ENCODE results near the gene FNBP1.
A peak's percentile ranks its signal among the peaks of the same experiment; 100 is the strongest.
"Not testable (repeated sequence)": the region's sequence is repeated elsewhere in the genome, so short reads cannot be mapped to it uniquely, and the experiment has no call there.

FNBP1 gene

GRCh38 chr9:129989740-129990139 is 53.2 kb downstream of the FNBP1 start:
- no peak for DNase-seq

- no peak for DNase-seq
These were observed 53.7 kb downstream of the FNBP1 start for GRCh38 chr9:129989362-129989708.

GRCh38 chr9:129988607-129989361 is 54.2 kb downstream of the FNBP1 start:
- DNase-seq, result peak; percentile 33

GRCh38 chr9:129987941-129988340 is 55.0 kb downstream of the FNBP1 start:
- DNase-seq, result no peak

GRCh38 chr9:129987047-129987446 is 55.9 kb downstream of the FNBP1 start:
- no peak for DNase-seq

- DNase-seq, result not testable (repeated sequence)
These were observed 58.4 kb downstream of the FNBP1 start for GRCh38 chr9:129984589-129984988.

GRCh38 chr9:129983891-129984290 is 59.1 kb downstream of the FNBP1 start:
- no peak for DNase-seq

- no peak for DNase-seq
These were observed 61.6 kb downstream of the FNBP1 start for GRCh38 chr9:129981180-129981907.

- DNase-seq, result not testable (repeated sequence)
These were observed 62.8 kb downstream of the FNBP1 start for GRCh38 chr9:129980224-129980623.

- no peak for DNase-seq
These were observed 63.8 kb downstream of the FNBP1 start for GRCh38 chr9:129979071-129979745.

- DNase-seq, result no peak
These were observed 70.2 kb downstream of the FNBP1 start for GRCh38 chr9:129972816-129973215.

GRCh38 chr9:129968690-129969485 is 74.1 kb downstream of the FNBP1 start:
- DNase-seq, result no peak

GRCh38 chr9:129964901-129965734 is 77.9 kb downstream of the FNBP1 start:
- DNase-seq, result no peak

GRCh38 chr9:129962889-129963703 is 79.9 kb downstream of the FNBP1 start:
- DNase-seq, result peak; percentile 89

- no peak for DNase-seq
These were observed 80.5 kb downstream of the FNBP1 start for GRCh38 chr9:129962451-129962864.

GRCh38 chr9:129958796-129959195 is 84.2 kb downstream of the FNBP1 start:
- DNase-seq, result no peak

GRCh38 chr9:129954868-129955550 is 88.0 kb downstream of the FNBP1 start:
- no peak for DNase-seq

GRCh38 chr9:129953736-129954135 is 89.3 kb downstream of the FNBP1 start:
- no peak for DNase-seq

GRCh38 chr9:129952337-129952736 is 90.7 kb downstream of the FNBP1 start:
- DNase-seq, result no peak

GRCh38 chr9:129949821-129950220 is 93.2 kb downstream of the FNBP1 start:
- DNase-seq, result no peak

Data from central memory CD4-positive, alpha-beta T cell (primary cell).